HepG2 (cell line): ENCODE results near the gene ZNF491. TPM values are rescaled to one million over a fixed set of nuclear protein-coding genes. Genes with fewer than 3 reads are reported as not detected.

Experiments
- ARNT2 ChIP-seq: sonication (generic); formaldehyde crosslinking; IDR thresholded peaks from 2 replicates; pipeline ENCODE4 v1.8.0; 2022; ENCODE audit warnings: mild to moderate bottlenecking, low read depth, missing genetic modification reagents, moderate library complexity
- ATM ChIP-seq: fragments of 450-650 bp; IDR thresholded peaks from 2 replicates; pipeline ENCODE4 v1.7.1; 2017; ENCODE audit warnings: mild to moderate bottlenecking, borderline replicate concordance
- CBX2 ChIP-seq, 2 experiments: fragments of 200-600 bp in 1 of 2; sonication (generic); formaldehyde crosslinking in 1 of 2; IDR thresholded peaks; 2 replicates each; pipeline versions ENCODE4 v1.7.0 to v1.8.1; 2018 to 2022; ENCODE audit warnings: low read depth in 2 of 2, low read length in 1 of 2, mild to moderate bottlenecking in 1 of 2, missing genetic modification reagents in 1 of 2
- HNRNPL ChIP-seq: fragments of 200-400 bp; formaldehyde crosslinking; IDR thresholded peaks from 2 replicates; pipeline ENCODE4 v1.6.1; 2017; ENCODE audit warnings: mild to moderate bottlenecking, low read depth, low read length
- LBX2 ChIP-seq: sonication (generic); formaldehyde crosslinking; IDR thresholded peaks from 2 replicates; pipeline ENCODE4 v1.5.0; 2020; ENCODE audit warnings: missing genetic modification reagents, mild to moderate bottlenecking, borderline replicate concordance
- MAZ ChIP-seq, 2 experiments: sonication (generic) in 1 of 2; formaldehyde crosslinking in 1 of 2; IDR thresholded peaks; 2 replicates each; pipeline versions ENCODE4 v1.5.0 to v1.6.1; 2012 to 2020; ENCODE audit warnings: low read depth in 2 of 2, mild to moderate bottlenecking in 2 of 2, borderline replicate concordance in 1 of 2, improper control_type of control experiment in 1 of 2, low read length in 1 of 2, missing genetic modification reagents in 1 of 2, moderate library complexity in 1 of 2
- NR2F2 ChIP-seq: IDR thresholded peaks from 2 replicates; pipeline ENCODE4 v1.6.1; 2012; ENCODE audit warnings: low read depth, inconsistent platforms, borderline replicate concordance
- SRY ChIP-seq: sonication (generic); formaldehyde crosslinking; IDR thresholded peaks from 2 replicates; pipeline ENCODE4 v1.8.0; 2022; ENCODE audit warnings: mild to moderate bottlenecking, missing genetic modification reagents
- ZBTB20 ChIP-seq: sonication (generic); formaldehyde crosslinking; IDR thresholded peaks from 2 replicates; pipeline ENCODE4 v1.8.1; 2023; ENCODE audit warnings: missing genetic modification reagents, low read depth, mild to moderate bottlenecking, borderline replicate concordance
- ZBTB40 ChIP-seq, 2 experiments: fragments of 450-650 bp in 1 of 2; sonication (generic) in 1 of 2; formaldehyde crosslinking in 1 of 2; IDR thresholded peaks; 2 replicates each; pipeline versions ENCODE4 v1.6.1 to v1.8.0; 2016 to 2022; ENCODE audit warnings: antibody characterized with exemption in 1 of 2, mild to moderate bottlenecking in 1 of 2, missing genetic modification reagents in 1 of 2
- ZFP36L1 ChIP-seq: sonication (generic); formaldehyde crosslinking; IDR thresholded peaks from 2 replicates; pipeline ENCODE4 v1.8.0; 2022; ENCODE audit warnings: mild to moderate bottlenecking, missing genetic modification reagents, moderate library complexity
- ZMYM3 ChIP-seq: sonication (generic); formaldehyde crosslinking; IDR thresholded peaks from 2 replicates; pipeline ENCODE4 v1.5.1; 2020; ENCODE audit warnings: mild to moderate bottlenecking, missing genetic modification reagents
- polyA plus RNA-seq, 8 experiments: library from polyadenylated mRNA; depleted of rRNA in 3 of 8; stranded (reverse) in 7 of 8; unstranded in 1 of 8; fragments of >200 nt; fragmentation: Illumina TruSeq in 4 of 8; extraction: Trizol in 4 of 8; gene quantifications; 2 replicates each; pipeline versions ENCODE4 v1.2.1 to v1.2.3, GENCODE V29; 2011 to 2016; ENCODE audit warnings: low read depth in 4 of 8, missing spikeins in 1 of 8, mixed read lengths in 1 of 8; ENCODE audit not compliant: insufficient read depth in 1 of 8
- total RNA-seq, 5 experiments: library from RNA; depleted of rRNA; stranded (reverse); fragments of >200 nt; fragmentation: Illumina TruSeq; extraction: Trizol; gene quantifications; 2 replicates each; pipeline ENCODE4 v1.2.3, GENCODE V29; 2016; ENCODE audit warnings: low read depth in 1 of 5
- TF ChIP-seq, protein P1 (sequence below): sonication (generic); formaldehyde crosslinking; IDR thresholded peaks from 2 replicates; pipeline ENCODE4 v1.8.1; 2022; ENCODE audit warnings: mild to moderate bottlenecking, missing genetic modification reagents
- TF ChIP-seq, protein P2 (sequence below): IDR thresholded peaks from 2 replicates; pipeline ENCODE4 v1.6.1; 2016; ENCODE audit warnings: missing compliant biosample characterization, missing genetic modification reagents, borderline replicate concordance

ZNF491 gene
- total and polyA plus RNA-seq, 2 of the 13 experiments (the other 11 are each of a cell fraction or from before 2014, with no cell fraction given): 0.57 to 2.2 TPM

GRCh38 chr19:11848594-11849469, 50.5 kb downstream of the ZNF491 start, which contains the start of gene ZNF439 (continued):
- TF ChIP-seq ARNT2 (peak; percentile 73; the same call in 1 of the 2 replicates), ZMYM3 (CRISPR knock-in tag) (no peak), ZBTB40 (IDR thresholded peaks at IDR 0.05) (no peak), ZBTB40 (CRISPR knock-in tag; IDR thresholded peaks at IDR 0.05) (no peak), ZFP36L1 (CRISPR knock-in tag) (no peak), CBX2 (IDR thresholded peaks at IDR 0.05; ENCODE audit: low read depth, low read length) (no peak), CBX2 (CRISPR knock-in tag; IDR thresholded peaks at IDR 0.05; ENCODE audit: low read depth) (0 out of 2 replicates have a peak, but pooled peaks have one; percentile 47), MAZ (IDR thresholded peaks at IDR 0.05; ENCODE audit: borderline replicate concordance, low read depth, low read length) (no peak; the same call in 1 of the 2 replicates), MAZ (CRISPR knock-in tag; IDR thresholded peaks at IDR 0.05; ENCODE audit: low read depth) (0 out of 2 replicates have a peak, but pooled peaks have one; percentile 30), NR2F2 (no peak), LBX2 (CRISPR knock-in tag) (no peak; the same call in 1 of the 2 replicates), ZBTB20 (CRISPR knock-in tag) (peak; percentile 64; the same call in 1 of the 2 replicates), HNRNPL (no peak), SRY (CRISPR knock-in tag) (peak; percentile 91), ATM (no peak)
- TF ChIP-seq, protein P1, sequence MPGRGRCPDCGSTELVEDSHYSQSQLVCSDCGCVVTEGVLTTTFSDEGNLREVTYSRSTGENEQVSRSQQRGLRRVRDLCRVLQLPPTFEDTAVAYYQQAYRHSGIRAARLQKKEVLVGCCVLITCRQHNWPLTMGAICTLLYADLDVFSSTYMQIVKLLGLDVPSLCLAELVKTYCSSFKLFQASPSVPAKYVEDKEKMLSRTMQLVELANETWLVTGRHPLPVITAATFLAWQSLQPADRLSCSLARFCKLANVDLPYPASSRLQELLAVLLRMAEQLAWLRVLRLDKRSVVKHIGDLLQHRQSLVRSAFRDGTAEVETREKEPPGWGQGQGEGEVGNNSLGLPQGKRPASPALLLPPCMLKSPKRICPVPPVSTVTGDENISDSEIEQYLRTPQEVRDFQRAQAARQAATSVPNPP (CRISPR knock-in tag): 0 out of 2 replicates have a peak, but pooled peaks have one; percentile 49
- TF ChIP-seq, protein P2, sequence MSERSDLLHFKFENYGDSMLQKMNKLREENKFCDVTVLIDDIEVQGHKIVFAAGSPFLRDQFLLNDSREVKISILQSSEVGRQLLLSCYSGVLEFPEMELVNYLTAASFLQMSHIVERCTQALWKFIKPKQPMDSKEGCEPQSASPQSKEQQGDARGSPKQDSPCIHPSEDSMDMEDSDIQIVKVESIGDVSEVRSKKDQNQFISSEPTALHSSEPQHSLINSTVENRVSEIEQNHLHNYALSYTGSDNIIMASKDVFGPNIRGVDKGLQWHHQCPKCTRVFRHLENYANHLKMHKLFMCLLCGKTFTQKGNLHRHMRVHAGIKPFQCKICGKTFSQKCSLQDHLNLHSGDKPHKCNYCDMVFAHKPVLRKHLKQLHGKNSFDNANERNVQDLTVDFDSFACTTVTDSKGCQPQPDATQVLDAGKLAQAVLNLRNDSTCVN (CRISPR knock-in tag): no peak
